ENCODE results near the gene CHN1.

Gene CHN1

DNA sequence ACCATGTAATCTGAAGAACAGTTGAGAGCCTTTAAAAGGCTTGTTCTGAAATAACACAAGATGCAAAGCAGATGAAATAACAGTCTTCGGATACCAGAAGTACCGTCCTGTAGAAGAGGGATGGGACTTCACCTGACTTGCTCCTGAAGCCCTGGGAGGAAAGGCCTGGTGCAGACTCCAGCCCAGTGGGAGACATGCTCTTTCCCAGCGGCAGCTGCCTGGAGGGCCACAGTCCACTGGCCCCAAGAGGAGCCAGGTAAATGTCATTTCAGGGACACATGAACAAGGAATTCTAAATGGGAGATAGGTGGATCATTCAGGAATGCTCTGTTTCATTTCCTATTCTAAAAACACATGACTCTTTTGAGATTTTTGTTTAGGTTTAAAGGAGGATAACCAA lies 22.6 kb upstream of the CHN1 start:
- Mint-ChIP-seq H3K27ac (peak overlapping the region in 2 of 3 experiments; percentile 40 to 87), H3K9me3 (no peaks in the 10 kb centered on the region), H3K36me3 (ENCODE audit: low read depth) (no peaks in the 10 kb centered on the region), H3K4me1 (peaks cover 7% of the 10 kb centered on the region), H3K27me3 (ENCODE audit: low read depth) (no peaks in the 10 kb centered on the region), H3K4me3 (no peak overlapping the region)
- no peak for TF ChIP-seq CTCF (IDR thresholded peaks at IDR 0.05; ENCODE audit: unreplicated experiment in 3 of 3)

DNA sequence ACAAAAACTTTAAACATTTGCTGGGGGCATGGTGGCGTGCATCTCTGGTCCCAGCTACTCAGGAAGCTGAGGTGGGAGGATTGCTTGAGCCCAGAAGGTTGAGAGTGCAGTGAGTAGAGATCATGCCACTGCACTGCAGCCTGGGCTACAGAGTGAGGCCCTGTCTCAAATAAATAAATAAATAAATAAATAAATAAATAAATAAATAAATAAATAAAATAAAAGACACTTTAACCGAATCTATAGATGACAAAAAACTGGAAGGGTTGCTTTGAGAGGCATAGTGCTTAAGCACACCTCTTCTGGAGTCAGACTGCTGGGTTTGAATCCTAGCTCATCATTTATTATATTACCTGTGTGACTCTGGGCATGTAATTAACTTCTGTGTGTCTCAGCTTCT lies 21.2 kb upstream of the CHN1 start:
- Mint-ChIP-seq H3K4me1 (peaks cover 7% of the 10 kb centered on the region), H3K9me3 (no peaks in the 10 kb centered on the region), H3K36me3 (ENCODE audit: low read depth) (no peaks in the 10 kb centered on the region), H3K27ac (no peak overlapping the region), H3K4me3 (no peak overlapping the region), H3K27me3 (ENCODE audit: low read depth) (no peaks in the 10 kb centered on the region)
- TF ChIP-seq CTCF (IDR thresholded peaks at IDR 0.05; ENCODE audit: unreplicated experiment in 3 of 3), result no peak

DNA sequence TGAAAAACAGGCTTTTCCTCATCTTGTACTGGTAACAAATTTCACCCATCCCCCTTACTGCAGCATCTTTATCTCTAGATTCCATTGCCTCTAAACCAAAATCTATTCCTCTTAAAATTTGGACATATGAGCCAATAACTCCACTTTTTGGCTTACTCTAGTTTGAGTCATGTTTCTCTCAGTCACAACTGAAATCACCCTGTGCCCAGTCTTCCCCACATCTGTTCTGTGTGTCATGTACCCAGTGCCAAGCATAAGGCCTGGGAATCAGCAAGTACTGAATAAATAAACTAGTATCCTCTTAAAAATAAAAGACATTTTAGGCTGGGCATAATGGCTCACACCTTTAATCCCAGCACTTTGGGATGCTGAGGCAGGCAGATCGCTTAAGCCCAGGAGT lies 20.8 kb upstream of the CHN1 start:
- H3K36me3 Mint-ChIP-seq (ENCODE audit: low read depth), result no peaks in the 10 kb centered on the region
- peaks cover 7% of the 10 kb centered on the region for H3K4me1 Mint-ChIP-seq
- H3K9me3 Mint-ChIP-seq, result no peaks in the 10 kb centered on the region
- H3K27me3 Mint-ChIP-seq (ENCODE audit: low read depth), result no peaks in the 10 kb centered on the region
- H3K27ac Mint-ChIP-seq, result no peak overlapping the region
- no peak overlapping the region for H3K4me3 Mint-ChIP-seq
- no peak for TF ChIP-seq CTCF (IDR thresholded peaks at IDR 0.05; ENCODE audit: unreplicated experiment in 3 of 3)

- Mint-ChIP-seq H3K27ac (no peak overlapping the region), H3K4me3 (no peak overlapping the region), H3K9me3 (no peaks in the 10 kb centered on the region), H3K27me3 (ENCODE audit: low read depth) (no peaks in the 10 kb centered on the region), H3K4me1 (peaks cover 7% of the 10 kb centered on the region), H3K36me3 (ENCODE audit: low read depth) (no peaks in the 10 kb centered on the region)
- no peak for TF ChIP-seq CTCF (IDR thresholded peaks at IDR 0.05; ENCODE audit: unreplicated experiment in 3 of 3)
These were observed 20.1 kb upstream of the CHN1 start for GRCh38 chr2:175025233-175025632.

- no peaks in the 10 kb centered on the region for H3K36me3 Mint-ChIP-seq (ENCODE audit: low read depth)
These were observed 17.7 kb upstream of the CHN1 start for GRCh38 chr2:175022923-175023322.

More at GRCh38 chr2:175022923-175023322, 17.7 kb upstream of the CHN1 start:
- no peaks in the 10 kb centered on the region for H3K27me3 Mint-ChIP-seq (ENCODE audit: low read depth)
- H3K27ac Mint-ChIP-seq, result no peak overlapping the region
- H3K9me3 Mint-ChIP-seq, result no peaks in the 10 kb centered on the region
- H3K4me1 Mint-ChIP-seq, result peaks cover 4% of the 10 kb centered on the region
- no peak overlapping the region for H3K4me3 Mint-ChIP-seq
- no peak for TF ChIP-seq CTCF (IDR thresholded peaks at IDR 0.05; ENCODE audit: unreplicated experiment in 3 of 3)
